SK-N-SH (cell line): ENCODE results near the gene CLEC10A. TPM values are rescaled to one million over a fixed set of nuclear protein-coding genes. Genes with fewer than 3 reads are reported as not detected.

ENCODE experiments used
- CTCF ChIA-PET: fragments of 300-600, 350-600 bp; formaldehyde crosslinking; extraction: SDS; loops from one replicate; lab custom pipeline; 2021; lab: Yijun Ruan, JAX
- POLR2A ChIA-PET: fragments of 350-600 bp; sonication (Branson Sonifier 250); formaldehyde crosslinking; extraction: SDS; loops from one replicate; lab custom pipeline; 2020; ENCODE audit warnings: antibody characterized with exemption, inconsistent platforms; lab: Yijun Ruan, JAX
- DNase-seq: peaks from one replicate; pipeline ENCODE4 v3.0.0; 2012
- H2AFZ ChIP-seq: fragments of 200-600 bp; sonication (generic); 2 replicates; pipeline ENCODE4 v1.8.1; 2016; ENCODE audit warnings: antibody characterized with exemption, mild to moderate bottlenecking, low read depth
- H3F3A ChIP-seq: fragments of 200-600 bp; sonication (generic); replicated peaks from 2 replicates; pipeline ENCODE3; 2016; ENCODE audit warnings: antibody characterized with exemption, mild to moderate bottlenecking; ENCODE audit not compliant: insufficient read depth
- H3K27ac ChIP-seq, 2 experiments: fragments of 200-500 bp in 1 of 2; fragments of 200-600 bp in 1 of 2; sonication (Bioruptor generic) in 1 of 2; sonication (generic), shearing (Covaris generic) in 1 of 2; 2 replicates each; pipeline versions ENCODE4 v1.5.1 to v1.6.1; 2014 to 2016; ENCODE audit warnings: low read depth in 2 of 2, inconsistent platforms in 1 of 2, low read length in 1 of 2, mild to moderate bottlenecking in 1 of 2, mixed read lengths in 1 of 2
- H3K27me3 ChIP-seq: fragments of 200-600 bp; sonication (generic), shearing (Covaris generic); 2 replicates; pipeline ENCODE4 v1.6.1; 2016; ENCODE audit warnings: mixed run types; ENCODE audit not compliant: insufficient read depth
- H3K36me3 ChIP-seq, 2 experiments: fragments of 200-500 bp in 1 of 2; fragments of 200-600 bp in 1 of 2; sonication (Bioruptor generic) in 1 of 2; sonication (generic) in 1 of 2; replicated peaks in 1 of 2; 2 replicates each; pipeline versions ENCODE3 to v1.5.1; 2014 to 2016; ENCODE audit warnings: low read length in 1 of 2, mild to moderate bottlenecking in 1 of 2; ENCODE audit not compliant: insufficient read depth in 2 of 2, control insufficient read depth in 1 of 2
- H3K4me1 ChIP-seq, 2 experiments: fragments of 200-500 bp in 1 of 2; fragments of 200-600 bp in 1 of 2; sonication (Bioruptor generic) in 1 of 2; sonication (generic), shearing (Covaris generic) in 1 of 2; 2 replicates each; pipeline versions ENCODE4 v1.5.1 to v1.6.1; 2014 to 2016; ENCODE audit warnings: low read depth in 1 of 2, low read length in 1 of 2, mixed run types in 1 of 2; ENCODE audit not compliant: insufficient read depth in 2 of 2, control insufficient read depth in 1 of 2
- H3K4me2 ChIP-seq: fragments of 200-600 bp; sonication (generic), shearing (Covaris generic); 2 replicates; pipeline ENCODE4 v1.6.1; 2017; ENCODE audit warnings: mixed run types
- H3K4me3 ChIP-seq, 2 experiments: fragments of 200-500 bp in 1 of 2; fragments of 200-600 bp in 1 of 2; sonication (Bioruptor generic) in 1 of 2; sonication (generic), shearing (Covaris generic) in 1 of 2; 2 replicates each; pipeline versions ENCODE4 v1.5.1 to v1.8.1; 2014 to 2016; ENCODE audit warnings: low read depth in 2 of 2, inconsistent platforms in 1 of 2, low read length in 1 of 2, mild to moderate bottlenecking in 1 of 2, mixed read lengths in 1 of 2, moderate library complexity in 1 of 2
- H3K79me2 ChIP-seq: fragments of 200-600 bp; sonication (generic); 2 replicates; pipeline ENCODE4 v1.8.1; 2017; ENCODE audit warnings: mild to moderate bottlenecking; ENCODE audit not compliant: insufficient read depth
- H3K9ac ChIP-seq: fragments of 200-600 bp; sonication (generic); 2 replicates; pipeline ENCODE4 v1.6.1; 2017; ENCODE audit warnings: mixed run types
- H3K9me2 ChIP-seq: fragments of 200-600 bp; sonication (generic); 2 replicates; pipeline ENCODE4 v1.6.1; 2017; ENCODE audit warnings: mixed run types
- H3K9me3 ChIP-seq: fragments of 200-600 bp; sonication (generic); 2 replicates; pipeline ENCODE4 v1.6.1; 2017; ENCODE audit warnings: mixed run types, mild to moderate bottlenecking, moderate library complexity
- H4K20me1 ChIP-seq: fragments of 200-600 bp; sonication (generic); 2 replicates; pipeline ENCODE4 v1.6.1; 2017; ENCODE audit warnings: mild to moderate bottlenecking, mixed run types; ENCODE audit not compliant: insufficient read depth
- CTCF ChIP-seq: fragments of 200-600 bp; sonication (generic); IDR thresholded peaks from 2 replicates; pipeline ENCODE4 v1.6.1; 2017; ENCODE audit warnings: antibody characterized with exemption, mild to moderate bottlenecking, moderate library complexity
- ELF1 ChIP-seq: IDR thresholded peaks from 2 replicates; pipeline ENCODE4 v1.4.0; 2012
- EZH2phosphoT487 ChIP-seq: fragments of 200-600 bp; sonication (generic); IDR thresholded peaks from 2 replicates; pipeline ENCODE4 v1.6.1; 2017; ENCODE audit warnings: low read depth, mixed run types, mild to moderate bottlenecking, antibody characterized with exemption, moderate library complexity, borderline replicate concordance
- FOXJ3 ChIP-seq: sonication (generic); formaldehyde crosslinking; IDR thresholded peaks from 2 replicates; pipeline ENCODE4 v1.5.1; 2020; ENCODE audit warnings: mild to moderate bottlenecking, missing genetic modification reagents
- FOXM1 ChIP-seq: IDR thresholded peaks from 2 replicates; pipeline ENCODE4 v1.4.0; 2012; ENCODE audit warnings: low read depth, mild to moderate bottlenecking
- GABPA ChIP-seq: IDR thresholded peaks from 2 replicates; pipeline ENCODE4 v1.4.0; 2012; ENCODE audit warnings: low read depth, mild to moderate bottlenecking
- IRF3 ChIP-seq: fragments of 150-350 bp; IDR thresholded peaks from 2 replicates; pipeline ENCODE4 v1.6.1; 2016; ENCODE audit warnings: mild to moderate bottlenecking, low read depth, low read length
- MEF2A ChIP-seq: IDR thresholded peaks from 2 replicates; pipeline ENCODE4 v1.4.0; 2012; ENCODE audit warnings: low read depth, borderline replicate concordance
- MXI1 ChIP-seq: IDR thresholded peaks from 2 replicates; pipeline ENCODE4 v1.6.1; 2012; ENCODE audit warnings: mild to moderate bottlenecking, low read depth, low read length, improper control_type of control experiment
- POLR2AphosphoS5 ChIP-seq: IDR thresholded peaks from 2 replicates; pipeline ENCODE4 v1.6.1; 2012; ENCODE audit warnings: low read depth, low read length
- SMC3 ChIP-seq: IDR thresholded peaks from 2 replicates; pipeline ENCODE4 v1.6.1; 2012; ENCODE audit warnings: low read depth, low read length, improper control_type of control experiment
- TAF1 ChIP-seq: IDR thresholded peaks from 2 replicates; pipeline ENCODE4 v1.6.1; 2012; ENCODE audit warnings: low read depth, mild to moderate bottlenecking, low read length, moderate library complexity, borderline replicate concordance
- USF2 ChIP-seq: fragments of 150-350 bp; IDR thresholded peaks from 2 replicates; pipeline ENCODE4 v1.6.1; 2017; ENCODE audit warnings: antibody characterized with exemption, low read length, low read depth, borderline replicate concordance
- ZBTB33 ChIP-seq: IDR thresholded peaks from 2 replicates; pipeline ENCODE4 v1.4.0; 2012; ENCODE audit warnings: low read depth, borderline replicate concordance
- WGBS: methylation state at CpG from one replicate; pipeline ENCODE4 v1.1.6; 2017; ENCODE audit warnings: low lambda C conversion rate; 5-methylcytosine and 5-hydroxymethylcytosine counted together
- polyA plus RNA-seq, 3 experiments: library from polyadenylated mRNA; depleted of rRNA; stranded (reverse); fragments of >200 nt; gene quantifications; 2 replicates each; pipeline ENCODE4 v1.2.3, GENCODE V29; 2012

CLEC10A gene
- polyA plus RNA-seq, 1 of the 3 experiments (the other 2 are of a cell fraction) = not detected

DNA sequence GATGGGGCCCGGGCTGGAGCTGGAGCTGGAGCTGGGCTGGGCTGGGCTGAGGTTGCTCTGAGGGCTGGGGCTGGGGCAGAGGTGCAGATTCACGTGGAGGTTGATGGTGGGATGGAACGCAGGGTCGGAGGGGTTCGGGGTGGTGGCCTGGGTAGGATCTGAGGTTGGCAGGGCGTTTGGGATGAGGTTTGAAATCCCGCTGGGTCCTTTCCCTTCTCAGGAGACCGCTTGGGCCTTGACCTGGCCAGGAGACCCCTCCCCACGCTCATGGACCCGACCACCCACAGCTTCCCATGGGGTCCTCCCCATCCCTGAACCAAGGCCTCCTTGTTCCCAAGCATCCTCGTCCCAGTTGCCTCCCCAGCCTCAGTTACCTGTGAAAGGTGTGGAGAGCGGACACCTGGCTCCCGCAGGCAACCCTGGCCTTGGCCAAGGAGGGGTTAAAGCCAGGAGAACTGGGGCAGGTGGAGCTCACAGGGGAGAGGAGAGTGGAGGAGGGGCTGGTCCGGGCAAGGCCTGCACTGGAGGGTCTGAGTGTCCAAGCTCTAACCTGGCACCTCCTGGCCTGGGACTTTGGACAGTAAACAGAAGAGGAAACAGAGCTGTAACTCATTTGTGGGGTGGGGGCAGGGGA lies 34.3 kb upstream of the CLEC10A start, which contains the start of gene ASGR2:
TSS of gene ASGR2 (minus strand) at position 582 of the 634 bp plus-strand sequence. CDS start 582 bp downstream, outside the sequence.
- Histone ChIP-seq H3K9me2 (no peaks in the 10 kb centered on the region), H3K4me3 (no peak within 1 kb of the TSS)
- CTCF ChIA-PET = interaction anchor here (1.6 to 2.2 kb wide), 3 partner anchors 23 to 68 kb away, joined by 5 to 8 read pairs (median 8); no protein-coding TSS in a partner anchor
- TF ChIP-seq MXI1 = no peak
- TF ChIP-seq USF2 = no peak
- no peak for TF ChIP-seq TAF1
- TF ChIP-seq MEF2A = no peak
- no peak for TF ChIP-seq IRF3
- TF ChIP-seq ZBTB33 = no peak
- TF ChIP-seq, all 33 proteins: peak for 0
- POLR2A ChIA-PET = no interaction called here
- Histone ChIP-seq H3K36me3 (no peaks in the 10 kb centered on the region), H3K4me2 (no peak within 1 kb of the TSS), H3K9me3 (no peaks in the 10 kb centered on the region), H3K79me2 (no peaks in the 10 kb centered on the region), H3K27me3 (peaks cover 56% of the 10 kb centered on the region), H4K20me1 (no peaks in the 10 kb centered on the region), H3K27ac (no peak within 1 kb of the TSS), H3K4me1 (no peaks in the 10 kb centered on the region), H3K9ac (no peak within 1 kb of the TSS), H2AFZ (no peak within 1 kb of the TSS), H3F3A (no peaks in the 10 kb centered on the region)
- DNase-seq = no peak
- WGBS = 14% methylated on average over 12 of the region's 14 CpGs

DNA sequence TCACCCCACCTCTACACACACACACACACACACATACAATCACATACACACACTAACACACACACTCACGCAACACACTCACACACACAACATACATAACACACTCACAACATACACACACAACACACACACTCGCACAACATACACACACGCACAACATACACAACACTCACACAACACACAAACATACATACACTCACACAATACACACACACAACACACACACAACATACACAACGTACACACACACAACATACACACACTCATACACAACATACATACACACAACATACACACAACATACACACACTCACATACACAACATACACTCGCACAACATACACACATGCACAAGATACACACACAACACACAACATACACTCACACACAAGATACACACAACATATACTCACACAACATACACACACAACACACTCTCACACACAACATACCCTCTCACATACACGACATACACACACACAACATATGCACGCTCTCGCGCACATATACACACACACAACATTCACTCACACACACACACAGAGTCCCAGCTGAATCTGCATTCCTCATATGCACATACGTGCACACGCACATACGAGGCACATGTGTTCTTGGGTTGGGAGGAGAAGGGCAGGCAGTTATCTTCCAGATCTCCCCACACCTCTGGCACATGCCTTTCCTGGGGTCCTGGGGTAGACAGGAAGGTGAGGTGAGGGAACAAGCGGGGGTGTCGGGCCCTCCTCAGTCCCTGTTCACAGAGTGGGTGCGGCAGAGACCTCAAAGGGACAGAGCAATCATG lies 33.4 kb upstream of the CLEC10A start:
- no peaks in the 10 kb centered on the region for H3K9me3 ChIP-seq
- no peaks in the 10 kb centered on the region for H3F3A ChIP-seq
- ChIA-PET CTCF (interaction anchor here (1.3 to 1.5 kb wide), 2 partner anchors 15 to 26 kb away, joined by 3 read pairs; no protein-coding TSS in a partner anchor), POLR2A (no interaction called here)
- H3K9ac ChIP-seq = no peak overlapping the region
- no peak overlapping the region for H2AFZ ChIP-seq
- H3K4me1 ChIP-seq = no peaks in the 10 kb centered on the region
- H3K9me2 ChIP-seq = no peaks in the 10 kb centered on the region
- no peaks in the 10 kb centered on the region for H4K20me1 ChIP-seq
- DNase-seq = no peak
- H3K36me3 ChIP-seq = no peaks in the 10 kb centered on the region
- no peaks in the 10 kb centered on the region for H3K79me2 ChIP-seq
- no peak overlapping the region for H3K4me3 ChIP-seq
- H3K27me3 ChIP-seq = peaks cover 61% of the 10 kb centered on the region
- 51% methylated on average over 15 of the region's 15 CpGs for WGBS
- no peak overlapping the region for H3K27ac ChIP-seq
- no peak overlapping the region for H3K4me2 ChIP-seq
- TF ChIP-seq EZH2phosphoT487 (no peak), POLR2AphosphoS5 (no peak), FOXM1 (no peak), GABPA (no peak), CTCF (no peak), USF2 (no peak), FOXJ3 (no peak), SMC3 (no peak), ELF1 (no peak)
